ENCODE data around the gene UBL7. TPM values are rescaled to one million over a fixed set of nuclear protein-coding genes. Genes with fewer than 3 reads are reported as not detected.

UBL7 gene
- total RNA-seq, 1 donor from 2014 or later = 23.8 TPM

- DNase-seq (ENCODE audit: low spot score) = no peak
Observed at GRCh38 chr15:74441248-74441941, 19.6 kb downstream of the UBL7 start.

- peak; percentile 95 for DNase-seq (ENCODE audit: low spot score)
Observed at GRCh38 chr15:74438721-74439316, 22.1 kb downstream of the UBL7 start.

- DNase-seq (ENCODE audit: low spot score) = no peak
Observed at GRCh38 chr15:74438206-74438605, 22.8 kb downstream of the UBL7 start.

DNA sequence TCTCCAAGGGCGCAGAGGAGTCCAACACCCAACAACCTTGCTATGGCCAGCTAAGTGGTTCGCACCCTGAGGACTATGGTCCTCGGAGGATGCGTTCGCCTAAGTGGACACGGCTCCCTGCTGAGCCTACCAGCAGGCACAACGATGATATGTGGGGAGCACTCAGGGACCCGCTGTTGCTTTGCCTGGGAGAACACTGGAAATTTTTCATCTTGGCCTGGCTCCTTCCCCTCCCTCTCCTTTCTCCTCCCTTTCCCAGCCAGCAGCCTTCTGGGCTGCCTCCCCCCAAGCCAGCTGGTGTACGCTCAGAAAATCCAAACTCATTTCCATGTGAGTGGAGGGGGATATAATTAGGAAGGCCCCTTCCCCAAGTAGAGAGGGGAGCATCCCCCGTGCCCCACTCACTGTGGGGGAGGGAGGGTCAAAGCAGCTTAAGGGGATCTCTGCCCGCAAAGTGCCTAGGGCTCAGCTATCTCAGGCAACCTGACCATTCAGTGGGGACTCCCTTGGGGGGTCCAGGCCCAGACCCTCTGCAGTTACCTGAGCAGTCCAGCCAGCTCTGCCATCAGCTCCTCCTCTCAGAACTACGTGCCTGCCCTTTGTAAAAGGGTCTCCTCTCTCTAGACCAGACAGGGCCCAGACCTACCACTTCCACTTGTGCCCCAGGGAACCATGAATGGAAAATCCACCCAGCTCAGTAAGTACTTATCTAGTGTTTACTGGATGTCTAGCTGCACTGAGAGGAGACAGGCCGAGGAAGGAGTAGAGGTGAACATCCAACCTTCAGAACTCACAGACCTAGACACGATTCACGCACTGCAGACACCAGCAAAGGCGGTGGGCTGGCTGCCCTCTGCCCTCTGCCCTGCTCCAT is 26.5 kb downstream of the UBL7 start:
- DNase-seq (ENCODE audit: low spot score) = peak; percentile 76

DNA sequence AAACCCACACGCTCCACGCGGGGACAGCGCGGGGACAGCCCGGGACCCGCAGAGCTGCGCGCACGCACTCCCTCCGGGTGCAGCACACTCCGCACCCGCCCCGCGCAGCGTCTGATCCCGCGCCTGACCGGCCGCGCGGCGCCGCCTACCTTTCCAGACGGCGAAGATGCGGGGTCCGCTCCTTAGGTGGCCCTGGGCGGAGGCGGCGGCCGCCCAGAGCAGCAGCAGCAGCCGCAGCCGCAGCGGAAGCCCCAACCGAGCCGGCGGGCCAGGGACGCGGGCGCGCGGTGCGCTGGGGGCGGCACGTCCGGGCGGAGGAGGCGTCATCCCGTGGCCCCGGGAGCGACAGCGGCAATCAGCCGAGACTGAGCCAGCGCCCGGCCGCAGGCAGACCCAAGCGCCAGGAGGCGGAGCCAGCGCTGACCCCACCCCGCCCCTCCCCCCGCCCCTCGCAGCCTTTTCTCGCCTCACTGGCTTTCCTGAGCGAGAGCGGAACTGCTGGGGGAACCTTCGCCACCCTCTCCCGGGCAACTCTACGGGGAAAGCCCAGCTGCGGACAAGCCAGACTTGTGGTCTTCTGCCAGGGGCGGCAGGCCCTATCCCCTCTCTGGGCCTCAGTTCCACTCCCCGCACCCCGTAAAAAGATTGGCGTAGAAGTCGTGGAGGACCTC is 27.2 kb downstream of the UBL7 start, which contains the start of gene SEMA7A:
Gene SEMA7A (minus strand): TSS at position 367 of the 671 bp plus-strand sequence. CDS start 40 bp downstream, at position 327.
- DNase-seq (ENCODE audit: low spot score) = peak; percentile 87

GRCh38 chr15:74432968-74433591 is 27.9 kb downstream of the UBL7 start:
- DNase-seq (ENCODE audit: low spot score) = no peak

GRCh38 chr15:74432271-74432967 is 28.5 kb downstream of the UBL7 start:
- no peak for DNase-seq (ENCODE audit: low spot score)

- DNase-seq (ENCODE audit: low spot score) = no peak
Observed at GRCh38 chr15:74431645-74432044, 29.3 kb downstream of the UBL7 start.

DNA sequence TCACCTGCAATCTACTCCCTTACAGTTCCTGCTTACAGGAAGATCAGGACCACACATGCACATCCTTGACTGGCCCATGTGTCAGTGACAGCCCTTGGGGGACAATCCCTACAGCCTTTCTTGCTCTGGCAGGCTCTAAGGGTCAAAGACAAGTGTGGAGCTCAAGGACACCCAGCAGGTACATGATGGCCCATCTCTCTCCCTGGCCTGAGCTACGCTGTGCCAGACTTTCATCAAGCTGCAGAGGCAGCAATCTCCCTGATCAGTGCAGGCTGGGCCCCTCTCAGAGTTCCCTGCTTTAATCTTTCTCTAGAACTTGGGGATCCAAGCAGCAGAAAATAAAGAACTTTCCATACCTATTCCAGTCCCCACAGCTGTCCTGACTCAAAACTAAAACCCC is 29.8 kb downstream of the UBL7 start:
- DNase-seq (ENCODE audit: low spot score) = no peak

- no peak for DNase-seq (ENCODE audit: low spot score)
Observed at GRCh38 chr15:74430510-74430951, 30.4 kb downstream of the UBL7 start.

- no peak for DNase-seq (ENCODE audit: low spot score)
Observed at GRCh38 chr15:74429781-74430400, 31.1 kb downstream of the UBL7 start.

DNA sequence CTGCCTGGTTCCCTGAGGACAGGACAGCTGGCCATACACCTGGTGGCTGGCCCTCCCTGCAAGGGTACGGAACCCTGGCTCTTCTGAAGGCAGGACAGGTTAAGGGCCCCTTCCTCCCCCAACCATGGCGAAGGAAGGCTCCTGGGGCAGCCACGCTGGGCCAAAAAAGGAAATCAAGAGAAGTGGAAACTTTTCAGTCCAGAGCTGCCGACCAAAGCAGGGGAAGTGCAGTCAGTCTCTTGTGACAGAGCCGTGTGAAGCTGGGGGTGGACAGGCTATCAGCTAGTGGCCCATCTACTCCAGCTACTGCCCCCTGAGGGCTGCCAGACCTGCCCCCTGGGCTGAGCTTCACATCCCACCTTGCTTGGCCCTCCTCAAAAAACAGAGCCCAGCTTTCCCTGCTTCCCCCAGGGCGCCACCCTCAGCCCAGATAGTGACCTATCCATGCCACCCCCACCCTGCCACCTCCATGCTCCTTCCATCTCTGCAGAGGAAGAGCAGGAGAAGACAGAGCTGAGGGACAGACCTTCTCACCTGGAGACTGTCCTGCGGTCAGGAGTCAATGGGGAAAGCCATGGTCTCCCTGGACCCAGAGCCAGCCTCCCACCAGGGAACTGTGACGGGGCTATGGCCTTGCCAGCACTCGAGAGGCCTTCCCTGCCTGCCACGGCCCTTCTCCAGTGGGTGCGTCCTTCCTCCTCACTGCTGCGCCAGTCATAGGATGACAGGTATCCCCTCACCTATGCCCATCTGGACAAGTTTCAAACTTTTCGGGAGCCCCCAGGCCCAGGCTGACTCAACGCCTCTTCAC is 31.8 kb downstream of the UBL7 start:
- DNase-seq (ENCODE audit: low spot score) = no peak

- DNase-seq (ENCODE audit: low spot score) = no peak
Observed at GRCh38 chr15:74428442-74428787, 32.5 kb downstream of the UBL7 start.

- DNase-seq (ENCODE audit: low spot score) = no peak
Observed at GRCh38 chr15:74427607-74428441, 33.1 kb downstream of the UBL7 start.

DNA sequence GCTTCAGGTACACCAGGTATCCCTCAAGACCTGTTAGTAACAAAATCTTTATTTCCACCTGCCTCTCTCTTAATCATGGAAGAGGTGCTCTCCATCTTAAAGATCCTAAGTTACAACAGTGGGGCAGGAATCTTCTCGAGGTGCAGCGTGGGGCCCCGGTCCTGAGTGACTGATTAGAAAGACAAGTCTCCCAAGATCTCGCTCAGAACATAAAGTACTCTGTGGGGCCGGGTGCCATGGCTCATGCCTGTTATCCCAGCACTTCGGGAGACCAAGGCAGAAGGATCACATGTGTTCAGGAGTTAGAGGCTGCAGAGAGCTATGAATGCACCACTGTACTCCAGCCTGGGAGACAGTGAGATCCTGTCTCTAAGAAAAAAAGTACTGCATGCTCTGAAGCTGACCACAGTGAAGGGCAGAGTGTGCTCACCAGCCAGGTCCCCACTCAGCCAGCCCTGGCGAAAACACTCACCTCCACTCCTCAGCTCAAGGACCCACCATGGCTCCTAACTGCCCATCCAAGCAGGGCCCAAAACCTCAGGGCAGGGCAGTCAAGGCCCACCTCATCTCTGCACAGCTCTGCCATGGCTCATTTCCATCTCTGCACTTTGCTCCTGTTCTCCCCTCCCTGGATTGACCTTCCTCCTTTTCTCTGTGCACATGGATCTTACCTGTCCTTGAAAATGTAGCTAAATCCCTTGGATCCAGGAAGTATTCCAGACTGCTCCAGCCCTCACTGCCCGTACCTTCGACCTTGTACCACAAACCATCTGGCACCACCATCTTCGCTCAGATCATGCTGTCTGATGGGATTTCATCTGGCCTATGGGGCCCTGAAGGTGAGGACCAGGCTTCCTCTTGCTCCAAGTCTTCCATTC is 34.3 kb downstream of the UBL7 start:
- no peak for DNase-seq (ENCODE audit: low spot score)

GRCh38 chr15:74425630-74426029 is 35.3 kb downstream of the UBL7 start:
- DNase-seq (ENCODE audit: low spot score) = no peak

GRCh38 chr15:74424901-74425528 is 35.9 kb downstream of the UBL7 start:
- no peak for DNase-seq (ENCODE audit: low spot score)

Measured in umbilical cord (tissue), 2 donors.